ENCODE results near the gene TTC7B. TPM values are rescaled to one million over a fixed set of nuclear protein-coding genes. Genes with fewer than 3 reads are reported as not detected.

Gene TTC7B
- total RNA-seq, 1 experiment from 2014 or later = 70.6 TPM

DNA sequence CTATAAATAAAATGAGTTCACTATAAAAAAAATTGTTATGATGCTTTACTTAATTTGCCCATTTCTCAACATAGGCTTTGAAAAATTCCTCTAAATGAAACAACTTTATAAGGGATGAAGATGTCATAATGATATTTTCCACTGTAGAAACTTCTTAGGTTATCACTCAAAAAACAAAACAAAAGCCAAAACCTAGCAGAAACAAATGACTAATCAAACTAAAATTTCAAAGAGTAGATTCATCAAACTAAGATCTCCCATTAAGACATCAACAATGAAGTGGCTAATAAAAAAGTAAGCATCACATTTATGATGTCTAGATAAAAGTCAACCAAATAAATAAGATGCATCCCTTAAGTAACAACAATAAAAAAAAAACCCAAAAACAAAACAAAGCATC lies 36.9 kb upstream of the TTC7B start:
- CTCF ChIA-PET = no interaction called here
- no peaks in the 10 kb centered on the region for H3K36me3 ChIP-seq (ENCODE audit: control insufficient read depth in 1 of 2, insufficient read depth in 2 of 2, low read length in 2 of 2)
- no peaks in the 10 kb centered on the region for H3K79me2 ChIP-seq (ENCODE audit: insufficient read depth, low read length)
- H3K9ac ChIP-seq (ENCODE audit: low read length) = no peak overlapping the region
- H3K4me2 ChIP-seq (ENCODE audit: low read length) = peak overlapping the region; percentile 19; the same call in 1 of the 2 replicates
- BruUV-seq (replicated peaks) = no TSS peak
- H3K9me3 ChIP-seq (ENCODE audit: control insufficient read depth in 1 of 2, insufficient read depth in 1 of 2, low read depth in 1 of 2, low read length in 2 of 2) = no peaks in the 10 kb centered on the region
- peaks cover 24 to 36% of the 10 kb centered on the region in 2 experiments for H3K4me1 ChIP-seq (ENCODE audit: control insufficient read depth in 1 of 2, insufficient read depth in 2 of 2, low read length in 2 of 2)
- no peaks in the 10 kb centered on the region for H4K20me1 ChIP-seq (ENCODE audit: insufficient read depth)
- H3K27me3 ChIP-seq (ENCODE audit: insufficient read depth, low read length) = no peaks in the 10 kb centered on the region
- H3K9me2 ChIP-seq (ENCODE audit: insufficient read depth) = no peaks in the 10 kb centered on the region
- peak overlapping the region; percentile 30; the same call in 1 of the 2 replicates for H3K27ac ChIP-seq (ENCODE audit: low read depth, low read length)
- RAD21 ChIA-PET (ENCODE audit: low non-redundant PET in 1 of 2, low total read pairs in 2 of 2, uncharacterized antibody in 2 of 2, unreplicated experiment in 2 of 2) = no interaction called here
- TF ChIP-seq, protein P1, sequence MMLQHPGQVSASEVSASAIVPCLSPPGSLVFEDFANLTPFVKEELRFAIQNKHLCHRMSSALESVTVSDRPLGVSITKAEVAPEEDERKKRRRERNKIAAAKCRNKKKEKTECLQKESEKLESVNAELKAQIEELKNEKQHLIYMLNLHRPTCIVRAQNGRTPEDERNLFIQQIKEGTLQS (IDR thresholded peaks at IDR 0.05) = no peak
- no peak for TF ChIP-seq ZNF274 (IDR thresholded peaks at IDR 0.05; ENCODE audit: low read depth, low read length)
- no peak for TF ChIP-seq FOSL1 (IDR thresholded peaks at IDR 0.05; ENCODE audit: low read depth)
- TF ChIP-seq EGR1 (IDR thresholded peaks at IDR 0.05; ENCODE audit: low read depth) = no peak
- no peak for TF ChIP-seq ZFX (IDR thresholded peaks at IDR 0.05)
- TF ChIP-seq, protein P2, sequence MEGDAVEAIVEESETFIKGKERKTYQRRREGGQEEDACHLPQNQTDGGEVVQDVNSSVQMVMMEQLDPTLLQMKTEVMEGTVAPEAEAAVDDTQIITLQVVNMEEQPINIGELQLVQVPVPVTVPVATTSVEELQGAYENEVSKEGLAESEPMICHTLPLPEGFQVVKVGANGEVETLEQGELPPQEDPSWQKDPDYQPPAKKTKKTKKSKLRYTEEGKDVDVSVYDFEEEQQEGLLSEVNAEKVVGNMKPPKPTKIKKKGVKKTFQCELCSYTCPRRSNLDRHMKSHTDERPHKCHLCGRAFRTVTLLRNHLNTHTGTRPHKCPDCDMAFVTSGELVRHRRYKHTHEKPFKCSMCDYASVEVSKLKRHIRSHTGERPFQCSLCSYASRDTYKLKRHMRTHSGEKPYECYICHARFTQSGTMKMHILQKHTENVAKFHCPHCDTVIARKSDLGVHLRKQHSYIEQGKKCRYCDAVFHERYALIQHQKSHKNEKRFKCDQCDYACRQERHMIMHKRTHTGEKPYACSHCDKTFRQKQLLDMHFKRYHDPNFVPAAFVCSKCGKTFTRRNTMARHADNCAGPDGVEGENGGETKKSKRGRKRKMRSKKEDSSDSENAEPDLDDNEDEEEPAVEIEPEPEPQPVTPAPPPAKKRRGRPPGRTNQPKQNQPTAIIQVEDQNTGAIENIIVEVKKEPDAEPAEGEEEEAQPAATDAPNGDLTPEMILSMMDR (IDR thresholded peaks at IDR 0.05 in 2 of 3, conservative IDR thresholded peaks at IDR 0.05 in 1 of 3; ENCODE audit: borderline replicate concordance in 1 of 3, insufficient read depth in 1 of 3, low read depth in 2 of 3, low read length in 2 of 3) = no peak
- TF ChIP-seq JUND (IDR thresholded peaks at IDR 0.05) = no peak
- TF ChIP-seq ELF1 (IDR thresholded peaks at IDR 0.05; ENCODE audit: borderline replicate concordance, low read depth) = no peak
- TF ChIP-seq, protein P3, sequence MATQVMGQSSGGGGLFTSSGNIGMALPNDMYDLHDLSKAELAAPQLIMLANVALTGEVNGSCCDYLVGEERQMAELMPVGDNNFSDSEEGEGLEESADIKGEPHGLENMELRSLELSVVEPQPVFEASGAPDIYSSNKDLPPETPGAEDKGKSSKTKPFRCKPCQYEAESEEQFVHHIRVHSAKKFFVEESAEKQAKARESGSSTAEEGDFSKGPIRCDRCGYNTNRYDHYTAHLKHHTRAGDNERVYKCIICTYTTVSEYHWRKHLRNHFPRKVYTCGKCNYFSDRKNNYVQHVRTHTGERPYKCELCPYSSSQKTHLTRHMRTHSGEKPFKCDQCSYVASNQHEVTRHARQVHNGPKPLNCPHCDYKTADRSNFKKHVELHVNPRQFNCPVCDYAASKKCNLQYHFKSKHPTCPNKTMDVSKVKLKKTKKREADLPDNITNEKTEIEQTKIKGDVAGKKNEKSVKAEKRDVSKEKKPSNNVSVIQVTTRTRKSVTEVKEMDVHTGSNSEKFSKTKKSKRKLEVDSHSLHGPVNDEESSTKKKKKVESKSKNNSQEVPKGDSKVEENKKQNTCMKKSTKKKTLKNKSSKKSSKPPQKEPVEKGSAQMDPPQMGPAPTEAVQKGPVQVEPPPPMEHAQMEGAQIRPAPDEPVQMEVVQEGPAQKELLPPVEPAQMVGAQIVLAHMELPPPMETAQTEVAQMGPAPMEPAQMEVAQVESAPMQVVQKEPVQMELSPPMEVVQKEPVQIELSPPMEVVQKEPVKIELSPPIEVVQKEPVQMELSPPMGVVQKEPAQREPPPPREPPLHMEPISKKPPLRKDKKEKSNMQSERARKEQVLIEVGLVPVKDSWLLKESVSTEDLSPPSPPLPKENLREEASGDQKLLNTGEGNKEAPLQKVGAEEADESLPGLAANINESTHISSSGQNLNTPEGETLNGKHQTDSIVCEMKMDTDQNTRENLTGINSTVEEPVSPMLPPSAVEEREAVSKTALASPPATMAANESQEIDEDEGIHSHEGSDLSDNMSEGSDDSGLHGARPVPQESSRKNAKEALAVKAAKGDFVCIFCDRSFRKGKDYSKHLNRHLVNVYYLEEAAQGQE (IDR thresholded peaks at IDR 0.05; ENCODE audit: low read depth) = no peak
- TF ChIP-seq RAD21 (IDR thresholded peaks at IDR 0.05; ENCODE audit: low read depth) = no peak
- TF ChIP-seq TCF7L2 (IDR thresholded peaks at IDR 0.05; ENCODE audit: borderline replicate concordance, extremely low read depth, insufficient read depth, insufficient read length) = no peak
- no peak for TF ChIP-seq SIN3A (IDR thresholded peaks at IDR 0.05; ENCODE audit: low read depth)
- no peak for TF ChIP-seq EZH2 (IDR thresholded peaks at IDR 0.05)
- no peak overlapping the region for H3K4me3 ChIP-seq (replicated peaks in 1 of 2; ENCODE audit: low read depth in 1 of 2, low read length in 2 of 2)
- ATAC-seq = no peak
- POLR2A ChIA-PET = no interaction called here
- intact Hi-C loops (cut with micrococcal nuclease) = no loop called here
- DNase-seq (ENCODE audit: low read depth, low spot score) = no peak
- no peak overlapping the region for H2AFZ ChIP-seq (ENCODE audit: low read depth, low read length, poor library complexity, severe bottlenecking)
